NCI-H1417 (cell line): Measurements from ENCODE around the gene KAZN.

Experiments used
- DNase-seq, 3 experiments: peaks; one replicate each; lab custom pipeline; 2025; lab: John Stamatoyannopoulos, UW

KAZN gene

DNA sequence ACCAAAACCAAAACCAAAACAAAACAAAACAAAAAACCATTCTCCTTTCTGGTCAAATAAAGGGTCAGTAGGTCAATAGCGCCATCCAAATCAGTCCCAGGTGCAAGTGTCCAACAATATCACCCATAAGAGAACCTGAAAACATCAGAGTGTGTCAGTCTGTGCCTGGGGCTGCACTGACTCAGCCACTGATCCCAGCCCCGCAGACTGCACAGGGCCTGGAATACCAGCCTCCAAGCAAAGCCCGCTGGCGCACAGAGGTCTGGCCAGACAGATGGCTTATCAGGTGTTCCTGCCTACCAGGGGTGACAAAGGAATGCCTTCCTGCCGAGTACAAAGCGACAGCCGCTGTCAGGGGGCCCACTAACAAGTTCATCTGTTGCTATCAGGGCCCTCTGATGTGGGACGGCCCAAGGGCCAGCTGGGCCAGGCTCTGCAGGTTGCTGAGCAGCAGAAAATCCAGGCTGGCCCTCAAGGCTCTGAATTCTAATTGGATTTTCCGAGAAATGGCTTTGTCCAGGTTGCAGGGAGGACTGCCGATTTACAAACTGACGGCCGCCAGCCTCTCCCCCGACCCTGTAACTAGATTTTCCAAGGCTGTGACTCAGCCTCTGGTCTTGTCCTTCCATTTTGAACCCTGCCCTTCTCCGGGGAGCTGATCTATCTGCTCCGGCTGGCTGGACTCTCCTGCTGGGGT, 541.3 kb downstream of the KAZN start:
- DNase-seq, result peak in 1 of 3 experiments; percentile 8

DNA sequence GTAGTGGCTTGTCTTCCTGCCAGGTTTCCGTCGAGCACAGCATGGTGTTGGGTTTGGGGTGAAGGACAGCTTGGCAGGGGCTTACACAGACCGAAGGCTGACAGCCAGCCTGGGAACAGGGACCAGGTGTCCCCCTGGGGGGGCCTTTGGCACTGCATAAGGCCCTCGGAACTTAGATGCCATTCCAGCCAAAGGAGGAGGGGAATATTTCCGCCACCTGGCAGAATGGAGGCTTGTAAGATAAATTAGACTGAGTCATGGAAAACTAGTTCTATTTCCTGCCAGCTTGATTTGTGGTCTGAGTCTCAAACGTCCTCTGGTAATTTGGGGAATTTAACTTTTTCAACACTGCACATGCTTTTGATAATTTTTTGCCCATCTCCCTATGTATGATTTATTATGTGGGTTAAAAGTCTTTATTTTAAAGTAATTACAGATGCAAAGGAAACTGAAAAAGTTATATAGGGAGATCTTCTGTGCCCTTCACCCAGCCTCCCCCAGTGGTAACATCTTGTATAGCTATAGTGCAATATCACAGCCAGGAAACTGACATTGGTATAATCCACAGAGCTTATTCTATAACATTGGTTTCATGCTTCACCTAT, 543.6 kb downstream of the KAZN start:
- DNase-seq, result no peak

DNA sequence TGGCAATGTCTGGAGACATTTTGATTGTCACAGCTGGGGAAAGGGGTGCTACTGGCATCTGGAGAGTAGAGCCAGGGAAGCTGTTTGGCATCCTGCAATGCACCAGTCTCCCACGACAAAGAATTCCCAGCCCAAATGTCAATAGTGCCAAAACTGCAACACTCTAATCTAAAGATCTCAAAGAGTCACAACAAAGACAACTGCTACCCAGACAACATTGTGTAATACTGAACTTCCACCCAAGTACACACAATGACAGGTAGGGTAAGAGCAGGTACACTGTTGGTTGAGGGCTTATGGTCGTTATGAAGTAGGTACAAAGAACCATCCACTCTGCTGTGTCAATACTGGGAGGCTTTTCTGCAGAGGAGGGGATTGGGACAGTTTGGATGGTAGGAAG, 546.8 kb downstream of the KAZN start:
- DNase-seq, result no peak

DNA sequence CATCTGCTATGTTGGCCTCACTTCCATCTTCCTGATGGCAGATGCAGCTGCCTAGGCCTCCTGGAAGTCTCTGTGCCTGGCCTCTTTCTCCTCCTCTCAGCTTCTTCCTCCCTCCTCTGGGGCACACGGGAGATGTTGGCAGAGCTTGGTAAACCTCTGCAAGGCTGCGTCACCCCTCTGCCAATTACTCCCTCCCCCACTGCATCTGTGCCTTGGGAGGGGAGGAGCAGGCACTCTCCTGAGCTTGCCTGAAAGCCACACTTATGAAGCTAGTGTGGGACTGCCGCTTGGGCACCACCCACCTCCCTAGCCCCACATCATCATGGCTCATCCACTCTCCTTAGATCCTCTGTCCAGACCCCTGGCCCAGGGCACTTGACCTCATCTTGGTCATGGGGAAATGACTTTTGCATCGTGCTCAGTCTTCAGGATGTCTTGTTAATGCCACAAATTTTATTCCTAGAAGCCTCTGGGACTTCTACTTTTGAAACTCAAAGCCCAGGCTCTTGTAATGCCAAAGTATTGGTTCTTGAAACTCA, 547.7 kb downstream of the KAZN start:
- DNase-seq, result no peak

DNA sequence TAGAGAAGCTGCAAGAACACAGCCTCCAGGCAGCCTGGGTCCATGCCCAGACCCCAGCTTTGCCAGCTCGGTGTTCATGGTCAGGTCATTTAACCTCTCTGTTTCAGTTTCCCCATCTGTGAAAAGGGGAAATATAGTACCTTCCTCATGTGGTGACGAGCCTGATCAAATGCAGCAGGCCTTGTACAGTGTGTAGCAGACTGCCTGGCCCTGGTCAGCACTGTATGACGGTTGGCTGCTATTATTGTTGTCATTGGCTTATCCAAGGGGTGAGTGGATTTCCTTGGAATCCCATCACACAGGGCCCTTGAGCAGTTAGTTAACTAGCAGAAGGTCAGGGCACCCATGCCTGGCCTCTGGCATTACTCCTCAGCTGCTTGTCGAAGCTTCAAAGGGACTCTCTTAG, 548.5 kb downstream of the KAZN start:
- DNase-seq, result no peak

DNA sequence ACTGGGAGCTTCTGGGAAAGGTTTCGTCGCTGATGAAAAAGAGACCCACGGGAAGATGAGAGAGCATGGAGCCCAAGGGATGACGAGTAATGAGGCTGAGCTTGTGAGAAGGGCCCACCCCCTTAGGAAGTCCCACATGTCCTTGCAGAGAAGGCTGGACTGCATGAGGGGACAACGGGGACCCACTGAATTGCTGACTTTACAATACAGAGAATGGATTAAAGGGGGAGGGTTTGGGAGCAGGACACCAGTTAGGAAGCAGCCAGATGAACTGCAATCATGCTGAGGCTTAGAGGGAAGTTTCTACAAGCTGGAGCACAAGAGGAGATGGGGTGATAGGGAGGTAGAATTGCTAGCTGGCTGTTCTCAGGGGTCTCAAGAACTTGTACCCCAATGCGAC, 549.5 kb downstream of the KAZN start:
- DNase-seq, result no peak

DNA sequence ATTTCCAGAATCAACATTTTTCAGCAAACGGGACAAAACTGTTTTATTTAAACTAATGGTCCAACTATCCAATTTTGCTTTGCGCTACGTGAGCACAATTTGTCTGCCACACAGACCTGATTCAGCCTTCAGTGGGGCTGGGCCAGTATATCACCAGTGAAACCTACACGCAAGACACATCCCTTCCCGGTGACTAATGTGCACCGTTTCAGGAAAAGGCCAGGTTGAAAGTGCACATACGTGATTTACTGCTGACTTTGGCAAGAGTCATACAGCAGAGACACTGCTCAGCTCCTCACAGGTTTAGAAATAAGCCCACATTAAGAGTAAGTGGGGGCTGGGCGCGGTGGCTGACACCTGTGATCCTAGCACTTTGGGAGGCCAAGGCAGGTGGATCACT, 550.0 kb downstream of the KAZN start:
- no peak for DNase-seq

DNA sequence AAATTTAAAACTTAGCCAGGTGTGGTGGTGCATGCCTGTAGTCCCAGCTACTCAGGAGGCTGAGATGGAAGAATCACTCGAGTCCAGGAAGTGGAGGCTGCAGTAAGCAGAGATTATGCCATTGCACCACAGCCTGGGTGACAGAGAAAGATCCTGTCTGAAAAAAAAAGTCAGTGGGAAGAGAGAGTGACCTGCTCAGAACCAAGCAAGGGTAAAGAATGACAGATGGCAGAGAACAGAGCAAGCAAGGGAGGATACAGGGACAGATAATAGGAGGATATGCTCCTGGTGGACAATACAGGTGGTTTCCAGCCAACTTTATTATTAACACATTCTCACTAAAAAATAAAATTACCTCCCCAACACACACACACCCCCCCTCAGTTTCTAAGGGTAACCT, 550.5 kb downstream of the KAZN start:
- DNase-seq, result no peak

DNA sequence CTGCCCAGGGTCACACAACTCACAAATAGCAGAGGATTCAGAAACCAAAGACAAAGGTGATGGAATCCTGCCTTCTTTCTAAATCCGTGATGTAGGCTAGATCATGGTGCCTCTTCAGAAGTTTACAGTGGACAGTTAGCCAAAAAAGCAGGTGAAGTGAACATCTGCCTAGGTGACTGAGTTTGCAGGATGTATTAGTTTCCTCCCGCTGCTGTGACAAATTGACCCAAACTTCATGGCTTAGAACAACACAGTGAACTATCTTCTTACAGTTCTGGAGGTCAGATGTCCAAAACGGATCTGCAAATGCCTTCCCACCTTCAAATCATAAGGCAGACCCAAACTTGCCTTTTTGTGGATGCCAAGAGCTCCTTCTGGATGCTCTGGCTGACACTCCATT, 551.9 kb downstream of the KAZN start:
- DNase-seq, result no peak

DNA sequence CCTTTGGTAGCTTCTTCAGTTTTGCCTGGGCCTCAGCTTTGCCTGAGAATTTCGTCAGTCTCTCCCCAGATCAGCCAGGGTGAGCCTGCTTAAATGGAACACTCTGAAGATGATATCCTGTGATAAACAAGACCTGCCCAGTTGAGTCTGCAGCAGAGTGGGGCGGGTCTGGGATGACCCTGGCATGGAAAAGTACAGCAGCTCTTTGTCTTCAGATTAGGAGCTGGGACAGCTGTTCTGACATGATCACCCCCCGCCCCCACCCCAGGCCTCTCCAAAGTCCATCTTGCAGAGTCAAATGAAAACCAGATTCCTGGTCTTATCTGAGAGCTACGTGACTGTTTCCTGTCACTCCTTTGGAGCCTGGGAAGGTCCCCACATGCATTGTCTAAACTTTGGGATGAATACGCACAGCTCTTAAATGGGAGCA, 552.9 kb downstream of the KAZN start:
- DNase-seq, result no peak

DNA sequence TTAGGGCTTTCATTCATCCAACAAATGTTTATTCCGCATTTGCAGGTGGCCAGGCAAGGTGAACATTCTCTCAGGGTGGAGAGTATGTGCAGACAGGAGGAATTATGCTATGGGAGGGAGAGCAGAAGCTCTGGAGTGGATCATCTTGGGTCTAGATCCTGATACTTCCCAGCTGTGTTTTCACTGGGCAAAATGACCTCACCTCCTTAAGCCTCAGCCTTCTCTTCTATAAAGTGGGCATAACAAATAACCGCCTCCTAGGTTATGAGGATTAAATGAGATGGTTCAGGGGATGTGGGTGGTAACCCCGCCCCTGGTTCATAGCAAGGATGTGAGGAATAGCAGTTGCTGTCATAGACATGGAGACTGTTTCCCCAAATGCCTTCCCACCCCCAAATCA, 553.4 kb downstream of the KAZN start:
- no peak for DNase-seq

DNA sequence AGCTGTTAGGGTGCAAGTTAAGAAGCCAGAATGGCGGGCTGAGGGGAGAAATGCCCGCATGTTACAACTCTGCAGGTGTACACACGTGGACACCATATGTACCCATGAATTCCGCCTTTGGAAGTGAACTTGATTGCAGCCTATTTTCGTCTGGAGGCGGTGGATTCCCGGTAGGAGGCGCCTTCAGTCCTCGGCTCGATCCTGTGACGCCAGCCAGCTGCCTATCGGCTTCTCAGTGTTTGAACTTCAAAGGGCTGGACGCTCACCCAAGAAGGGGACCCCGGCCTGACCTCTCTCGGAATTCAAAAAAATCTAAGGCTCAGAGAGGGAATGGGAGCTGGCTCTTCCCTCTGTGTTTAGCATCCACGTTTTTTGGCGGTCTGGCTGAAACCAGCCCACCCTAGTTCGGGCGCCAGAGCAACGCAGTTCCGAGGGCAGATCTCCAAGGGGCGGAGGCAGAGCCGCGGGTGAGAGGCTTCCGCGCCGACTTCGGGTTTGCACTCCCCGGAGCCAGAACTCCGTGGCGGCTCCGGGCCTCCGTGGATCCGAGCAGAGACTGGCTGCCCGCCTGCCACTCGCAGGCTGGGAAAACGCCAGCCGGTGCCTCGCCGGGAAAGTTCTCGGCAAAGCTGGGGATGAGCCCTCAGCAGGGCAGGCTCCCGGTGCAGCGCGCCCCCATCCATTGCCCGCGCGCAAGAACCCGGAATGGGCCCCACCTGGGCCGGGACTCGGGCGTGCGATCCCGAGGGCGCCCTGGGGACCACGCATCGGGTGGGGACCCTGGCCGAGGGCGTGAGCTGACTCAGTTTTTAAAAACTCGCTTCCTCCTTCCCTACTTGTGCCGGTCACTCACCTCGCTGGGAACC, 554.1 kb downstream of the KAZN start:
- peak; percentile 74 to 88 (median 87) for DNase-seq

DNA sequence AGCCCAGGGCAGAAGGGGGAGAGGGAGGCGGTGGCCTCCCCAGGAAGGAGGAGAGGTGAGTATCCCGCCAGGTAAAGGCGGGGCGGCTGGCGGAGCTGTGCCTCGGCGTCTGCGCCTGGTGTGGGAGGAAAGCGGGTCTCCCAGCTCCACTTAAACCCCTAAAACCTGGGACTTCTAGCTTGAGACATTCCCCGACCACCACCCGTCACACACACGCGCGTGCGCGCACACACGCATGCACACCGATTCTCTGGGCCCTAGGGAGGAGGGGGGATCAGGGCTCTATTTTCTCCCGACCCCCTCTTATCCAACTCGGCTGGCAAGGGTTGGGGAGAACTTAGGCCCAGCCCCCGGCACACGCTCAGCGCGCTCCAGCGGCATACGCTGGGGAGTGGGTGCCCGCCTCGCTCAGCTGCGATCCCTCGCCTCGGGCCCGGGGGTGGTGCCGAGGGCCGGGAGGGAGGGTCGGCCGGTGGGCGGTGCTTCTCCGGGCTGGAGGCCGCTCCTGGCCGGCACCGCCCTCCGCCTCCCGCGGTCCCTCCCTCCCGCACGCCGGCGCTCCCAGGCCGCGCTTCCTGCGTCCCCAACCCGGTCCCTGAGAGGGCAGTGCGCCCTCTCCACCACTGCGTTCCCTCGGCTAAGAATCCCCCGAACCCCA, 554.8 kb downstream of the KAZN start, which contains the start of gene TMEM51:
Gene TMEM51 (plus strand): TSS at position 564 of the 658 bp plus-strand sequence. CDS start 61,341 bp downstream, outside the sequence.
- peak; percentile 21 to 89 (median 86) for DNase-seq

DNA sequence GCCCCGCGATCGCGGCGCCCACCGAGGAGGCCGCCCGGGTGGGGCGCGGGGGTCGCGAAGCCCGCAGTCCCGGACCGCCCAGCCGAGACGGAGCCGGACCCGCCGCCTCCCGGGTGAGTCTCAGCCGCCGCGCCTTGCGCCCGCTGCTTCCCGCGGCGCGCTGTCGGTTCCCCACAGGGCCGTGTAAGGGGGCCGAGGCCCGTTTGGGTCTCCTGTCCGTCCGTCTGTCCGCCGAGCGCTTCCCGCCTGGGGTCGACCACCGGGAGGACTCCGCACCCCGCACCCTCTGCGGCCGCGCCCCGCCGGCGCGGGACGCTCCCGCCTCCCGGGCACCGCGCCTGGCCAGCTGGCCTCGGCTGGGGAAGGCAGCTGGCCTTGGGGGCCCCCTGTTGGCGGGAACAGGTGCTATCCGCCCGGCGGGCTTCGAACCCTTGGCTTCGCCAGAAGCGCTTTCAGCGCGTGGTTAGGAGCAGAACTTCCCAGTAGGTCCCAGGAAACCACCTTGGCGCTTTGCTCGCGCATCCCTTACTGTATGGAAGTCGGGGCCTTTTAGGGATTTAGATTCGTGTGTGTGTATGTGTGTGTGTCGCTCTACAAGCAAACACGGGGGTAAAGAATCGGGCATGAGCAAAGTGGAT, 555.5 kb downstream of the KAZN start:
- DNase-seq, result peak in 2 of 3 experiments; percentile 77 to 88

DNA sequence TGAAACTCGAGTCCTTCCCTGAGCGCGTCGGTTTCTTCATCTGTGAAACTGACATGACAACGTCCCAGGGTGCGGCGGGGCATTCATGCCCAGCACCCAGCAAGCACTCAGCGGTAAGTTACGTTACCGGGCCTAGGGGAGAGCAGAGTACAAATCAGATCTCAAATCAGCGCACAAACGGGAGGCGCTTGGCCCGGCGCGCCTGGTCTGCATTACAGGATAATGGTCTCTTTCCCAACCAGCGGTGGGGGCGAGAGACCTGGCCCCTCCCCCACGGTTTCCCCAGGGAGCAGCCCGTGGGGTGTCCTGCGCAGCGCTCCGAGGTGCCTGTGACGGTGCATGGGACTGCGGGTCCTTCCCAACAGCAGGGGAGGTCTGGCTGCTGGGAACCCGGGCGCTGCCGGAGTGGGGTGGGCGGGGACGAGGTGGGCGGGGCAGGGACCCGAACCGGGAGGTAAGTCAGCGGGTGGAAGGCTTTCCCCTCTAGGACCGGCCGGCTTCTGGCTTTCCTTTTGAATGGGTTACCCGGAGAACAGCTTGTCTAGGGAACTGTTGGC, 556.1 kb downstream of the KAZN start:
- no peak for DNase-seq

DNA sequence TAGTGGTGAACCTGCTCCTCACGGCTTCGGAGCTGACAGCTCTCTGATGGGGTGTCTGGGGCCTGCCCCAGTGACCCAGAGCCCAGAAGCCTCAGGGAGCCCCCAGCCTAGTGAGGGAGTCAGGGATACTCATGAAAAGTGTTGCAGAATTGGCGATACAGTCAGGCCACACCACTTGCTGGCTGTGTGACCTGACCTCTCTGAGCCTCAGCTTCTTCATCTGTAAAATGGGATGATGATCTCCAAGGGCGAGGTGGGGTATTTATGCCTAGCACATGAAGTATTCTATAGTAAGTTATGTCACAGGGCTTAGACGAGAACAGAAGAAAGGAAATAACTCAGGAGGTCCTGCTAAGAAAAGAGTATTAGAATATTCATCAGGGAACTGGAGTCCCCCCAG, 556.7 kb downstream of the KAZN start:
- DNase-seq, result no peak

DNA sequence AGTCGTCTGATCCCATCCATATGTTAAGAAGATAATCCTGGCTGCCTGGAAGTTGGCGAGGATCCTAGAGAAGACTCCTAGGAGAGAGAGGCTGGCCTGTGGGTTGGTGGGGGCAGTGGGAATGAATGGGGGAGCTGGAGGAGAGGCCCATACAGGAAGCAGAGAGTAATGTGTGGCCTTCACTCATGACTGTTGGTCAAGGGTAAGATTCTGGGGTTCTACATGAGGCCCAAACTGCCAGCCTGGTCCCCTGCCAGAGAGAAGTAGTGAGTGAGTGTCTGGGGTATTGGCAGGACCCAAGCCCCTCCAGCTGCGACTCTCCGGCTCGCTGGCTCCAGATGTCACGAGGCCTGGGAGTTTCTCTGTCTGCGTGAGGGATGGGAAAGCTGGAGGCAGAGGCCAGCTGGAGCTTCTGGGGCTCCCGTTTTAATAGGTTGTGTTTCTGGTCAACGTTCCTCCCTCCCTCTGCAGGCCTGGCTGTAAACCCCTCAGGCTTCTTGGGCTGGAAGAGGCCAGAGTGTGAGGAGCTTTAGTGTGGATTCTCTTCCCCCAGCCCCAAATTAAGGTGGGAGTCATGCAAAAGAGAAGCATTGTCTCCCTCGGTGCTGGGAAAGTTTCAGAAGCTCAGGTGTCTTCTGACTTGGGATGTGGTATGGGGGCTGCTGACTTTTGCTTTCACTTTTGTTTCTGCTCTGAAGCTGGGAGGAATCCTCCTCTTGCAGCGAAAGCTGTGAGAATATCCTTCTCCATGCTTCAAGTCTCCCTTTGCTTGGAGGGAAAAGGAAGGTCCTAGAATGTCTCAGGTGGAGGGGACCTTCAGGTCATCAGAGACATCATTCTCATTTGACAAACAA, 557.6 kb downstream of the KAZN start:
- no peak for DNase-seq

DNA sequence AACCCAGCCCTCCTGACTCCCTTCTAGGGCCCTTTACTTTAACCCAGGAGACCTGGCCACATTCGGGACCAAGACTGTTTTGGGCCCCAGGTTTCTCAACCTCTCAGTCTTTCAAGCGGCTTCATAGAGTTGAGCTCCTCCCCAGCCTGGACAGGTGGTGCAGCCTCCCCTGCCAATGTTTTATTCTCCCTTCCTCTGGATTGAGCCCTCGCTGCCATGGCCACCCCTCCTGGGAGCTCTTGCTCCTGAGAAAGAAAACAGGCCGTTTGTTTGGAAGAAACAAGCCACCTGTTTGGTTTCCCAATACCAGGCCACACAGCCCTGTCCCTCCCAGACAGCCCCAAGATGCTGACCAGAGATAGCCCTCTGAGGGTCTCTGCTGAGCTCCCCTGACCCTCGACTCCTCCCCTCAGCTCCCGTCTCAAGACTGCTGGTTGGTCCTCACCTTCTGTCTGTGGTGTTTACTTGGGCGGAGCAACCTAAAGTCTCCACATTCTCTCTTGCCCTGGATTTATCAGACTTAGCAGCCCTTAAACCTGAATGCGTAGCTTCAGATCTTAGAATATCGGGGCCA, 558.4 kb downstream of the KAZN start:
- DNase-seq, result no peak

DNA sequence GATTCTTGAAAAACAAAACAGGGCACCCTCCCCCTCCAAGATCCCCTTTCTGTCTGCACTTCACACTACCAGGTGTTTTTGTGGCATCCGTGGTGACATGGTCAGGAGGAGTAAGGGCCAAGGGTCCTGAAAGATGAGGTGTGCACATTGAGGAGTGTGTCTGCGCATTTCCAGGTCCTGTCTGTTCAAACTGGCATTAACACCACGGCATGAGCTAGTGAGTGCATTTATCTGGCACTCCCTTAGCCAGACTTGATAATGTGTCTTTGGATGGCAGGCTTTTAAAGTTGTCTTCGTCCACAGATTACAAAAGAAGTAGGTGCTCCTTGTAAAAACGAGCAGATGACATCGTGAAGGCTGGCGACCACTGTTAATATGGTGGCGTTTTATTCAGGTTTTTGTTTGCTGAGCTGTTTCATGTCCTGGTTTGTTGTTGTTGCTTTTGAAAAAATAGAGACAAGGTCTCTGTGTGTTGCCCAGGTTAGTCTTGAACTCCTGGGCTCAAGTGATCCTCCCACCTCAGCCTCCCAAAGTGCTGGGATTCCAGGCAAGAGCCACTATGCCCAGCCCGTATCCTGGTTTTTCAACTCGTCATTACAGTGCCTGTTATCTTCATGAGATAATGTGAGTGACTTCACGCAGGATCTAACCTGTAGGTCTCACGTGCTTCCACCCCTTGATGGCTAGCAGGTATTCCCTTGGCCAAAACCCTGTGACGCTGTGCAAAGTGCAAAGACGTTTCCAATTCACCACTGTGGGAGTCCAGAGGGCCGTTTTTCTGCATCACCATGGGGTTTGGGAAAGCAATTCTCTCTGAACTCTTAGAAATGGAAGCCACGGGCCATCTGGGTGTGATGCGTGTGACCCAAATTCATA, 559.3 kb downstream of the KAZN start:
- DNase-seq, result no peak
